Left ventricle myocardium inferior (tissue), 1 donor: Measurements from ENCODE around the gene PRKAB1. TPM values are rescaled to one million over a fixed set of nuclear protein-coding genes. Genes with fewer than 3 reads are reported as not detected.
"Not testable (repeated sequence)": the region's sequence is repeated elsewhere in the genome, so short reads cannot be mapped to it uniquely, and the experiment has no call there.

Experiments
- DNase-seq: peaks from one replicate; pipeline ENCODE4 v3.0.0-alpha.2; 2020
- H3K27ac ChIP-seq: fragments of 200-600 bp; replicated peaks from 2 replicates; pipeline ENCODE4 v1.8.0; 2021
- H3K27me3 ChIP-seq: fragments of 200-600 bp; 2 replicates; pipeline ENCODE4 v1.8.0; 2021; ENCODE audit warnings: low read depth
- H3K36me3 ChIP-seq: fragments of 200-600 bp; 2 replicates; pipeline ENCODE4 v1.8.0; 2021
- H3K4me1 ChIP-seq: fragments of 200-600 bp; 2 replicates; pipeline ENCODE4 v1.8.0; 2021
- H3K4me3 ChIP-seq: fragments of 200-600 bp; 2 replicates; pipeline ENCODE4 v1.8.0; 2021; ENCODE audit warnings: mild to moderate bottlenecking, moderate library complexity
- H3K9me3 ChIP-seq: fragments of 200-600 bp; replicated peaks from 2 replicates; pipeline ENCODE4 v1.8.0; 2021
- intact Hi-C: fragments of 100-400 bp; cut with micrococcal nuclease; formaldehyde crosslinking; loops from one replicate; pipeline ENCODE4 v1.11.0; 2022
- total RNA-seq: library from RNA; stranded (reverse); fragmentation: NEBNext Ultra II Directional; extraction: Animal tissue kit (Norgen Biotek cat#: 25700); gene quantifications from one replicate; pipeline ENCODE4 v1.2.1, GENCODE V29; 2021
- TF ChIP-seq, protein P1 (sequence below): fragments of 200-600 bp; IDR thresholded peaks from 2 replicates; pipeline ENCODE4 v1.8.0; 2021; ENCODE audit warnings: antibody characterized with exemption, mild to moderate bottlenecking, borderline replicate concordance
- donor health status: DM: no; HTN: yes; CAD: no; lungs with severe emphysema.

PRKAB1 gene
- total RNA-seq, 1 donor from 2014 or later: 9.2 TPM

DNA sequence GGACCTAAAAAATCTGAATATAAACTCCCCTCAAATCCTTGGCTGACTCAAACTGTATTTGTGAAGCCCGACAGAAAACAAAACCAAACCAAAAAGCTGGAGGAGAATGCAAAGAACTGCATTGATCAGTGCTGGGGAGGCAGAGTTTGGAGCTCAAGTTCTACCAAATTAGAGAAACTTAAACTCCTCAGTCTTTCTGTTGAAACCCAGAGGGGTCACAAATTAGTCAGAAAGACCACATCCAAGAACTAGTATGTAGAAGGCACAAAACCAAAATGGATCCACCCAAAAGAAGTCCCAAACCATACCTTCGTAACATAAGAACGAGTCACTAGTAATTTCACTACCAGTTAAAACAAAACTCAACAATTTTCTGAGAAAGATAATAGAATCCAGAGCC, 15.3 kb upstream of the PRKAB1 start:
- Histone ChIP-seq H3K9me3 (peaks cover 33% of the 10 kb centered on the region), H3K4me3 (no peak overlapping the region), H3K27ac (no peak overlapping the region), H3K4me1 (no peaks in the 10 kb centered on the region), H3K27me3 (no peaks in the 10 kb centered on the region), H3K36me3 (no peaks in the 10 kb centered on the region)
- DNase-seq: no peak
- intact Hi-C loops: no loop called here
- TF ChIP-seq, protein P1, sequence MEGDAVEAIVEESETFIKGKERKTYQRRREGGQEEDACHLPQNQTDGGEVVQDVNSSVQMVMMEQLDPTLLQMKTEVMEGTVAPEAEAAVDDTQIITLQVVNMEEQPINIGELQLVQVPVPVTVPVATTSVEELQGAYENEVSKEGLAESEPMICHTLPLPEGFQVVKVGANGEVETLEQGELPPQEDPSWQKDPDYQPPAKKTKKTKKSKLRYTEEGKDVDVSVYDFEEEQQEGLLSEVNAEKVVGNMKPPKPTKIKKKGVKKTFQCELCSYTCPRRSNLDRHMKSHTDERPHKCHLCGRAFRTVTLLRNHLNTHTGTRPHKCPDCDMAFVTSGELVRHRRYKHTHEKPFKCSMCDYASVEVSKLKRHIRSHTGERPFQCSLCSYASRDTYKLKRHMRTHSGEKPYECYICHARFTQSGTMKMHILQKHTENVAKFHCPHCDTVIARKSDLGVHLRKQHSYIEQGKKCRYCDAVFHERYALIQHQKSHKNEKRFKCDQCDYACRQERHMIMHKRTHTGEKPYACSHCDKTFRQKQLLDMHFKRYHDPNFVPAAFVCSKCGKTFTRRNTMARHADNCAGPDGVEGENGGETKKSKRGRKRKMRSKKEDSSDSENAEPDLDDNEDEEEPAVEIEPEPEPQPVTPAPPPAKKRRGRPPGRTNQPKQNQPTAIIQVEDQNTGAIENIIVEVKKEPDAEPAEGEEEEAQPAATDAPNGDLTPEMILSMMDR: no peak

DNA sequence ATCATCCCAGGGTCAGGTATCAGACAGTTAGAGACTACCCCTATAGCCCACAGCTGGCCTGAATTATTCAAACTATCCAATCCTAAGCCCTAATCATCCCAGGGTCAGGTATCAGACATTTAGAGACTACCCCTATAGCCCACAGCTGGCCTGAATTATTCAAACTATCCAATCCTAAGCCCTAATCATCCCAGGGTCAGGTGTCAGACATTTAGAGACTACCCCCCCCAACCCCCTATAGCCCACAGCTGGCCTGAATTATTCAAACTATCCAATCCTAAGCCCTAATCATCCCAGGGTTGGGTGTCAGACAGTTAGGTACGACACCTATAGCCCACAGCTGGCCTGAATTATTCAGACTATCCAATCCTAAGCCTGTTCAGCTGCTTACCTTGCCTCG, 10.9 kb upstream of the PRKAB1 start:
- DNase-seq, intact Hi-C loops, H3K36me3 ChIP-seq, H3K27me3 ChIP-seq, H3K4me3 ChIP-seq, H3K27ac ChIP-seq, H3K4me1 ChIP-seq: not testable (repeated sequence)
- peaks cover 29% of the 10 kb centered on the region for H3K9me3 ChIP-seq

DNA sequence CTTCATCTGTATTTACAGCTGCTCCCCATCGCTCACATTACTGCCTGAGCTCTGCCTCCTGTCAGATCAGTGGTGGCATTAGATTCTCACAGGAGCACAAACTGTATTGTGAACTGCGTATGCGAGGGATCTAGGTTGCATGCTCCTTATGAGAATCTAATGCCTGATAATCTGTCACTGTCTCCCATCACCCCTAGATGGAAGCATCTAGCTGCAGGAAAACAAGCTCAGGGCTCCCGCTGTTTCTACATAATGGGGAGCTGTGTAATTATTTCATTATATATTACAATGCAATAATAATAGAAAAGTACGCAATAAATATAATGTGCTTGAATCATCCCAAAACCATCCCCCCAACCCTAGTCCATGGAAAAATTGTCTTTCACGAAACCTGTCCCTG, 9.8 kb upstream of the PRKAB1 start:
- TF ChIP-seq, protein P1: peak; percentile 32
- H3K4me1 ChIP-seq, DNase-seq, H3K36me3 ChIP-seq, H3K27ac ChIP-seq, H3K4me3 ChIP-seq, intact Hi-C loops, H3K27me3 ChIP-seq: not testable (repeated sequence)
- peaks cover 18% of the 10 kb centered on the region for H3K9me3 ChIP-seq

DNA sequence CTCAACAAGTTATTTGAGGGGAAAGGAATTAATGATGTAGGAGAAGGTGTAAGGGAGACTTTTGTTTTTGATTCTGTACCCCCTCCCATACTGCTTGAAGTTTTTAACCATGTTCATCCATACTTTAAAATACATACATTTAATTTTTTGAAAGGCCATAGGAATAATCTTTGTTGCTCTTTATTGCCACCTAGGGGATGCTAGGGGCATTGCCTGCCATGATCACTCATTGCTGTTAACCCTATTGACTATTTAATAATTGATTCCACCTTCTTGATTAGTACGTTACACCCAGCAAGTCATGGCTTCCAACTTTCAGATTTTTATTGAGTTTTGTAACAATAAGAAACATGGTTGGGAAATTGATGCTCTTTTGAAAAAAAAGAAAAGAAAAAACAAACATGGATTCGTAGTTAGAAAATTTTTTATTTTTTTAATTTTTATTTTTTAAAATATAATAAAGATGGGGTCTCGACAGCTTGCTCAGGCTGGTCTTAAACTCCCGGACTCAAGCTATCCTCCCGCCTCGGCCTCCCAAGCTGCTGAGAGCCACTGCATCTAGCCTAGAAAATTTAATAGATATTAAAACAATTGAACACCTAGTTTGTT, 8.5 kb upstream of the PRKAB1 start:
- no peak for DNase-seq
- Histone ChIP-seq H3K4me3 (no peak overlapping the region), H3K9me3 (peaks cover 5% of the 10 kb centered on the region), H3K27me3 (no peaks in the 10 kb centered on the region), H3K36me3 (no peaks in the 10 kb centered on the region), H3K27ac (no peak overlapping the region), H3K4me1 (no peaks in the 10 kb centered on the region)
- TF ChIP-seq, protein P1: peak; percentile 94
- intact Hi-C loops: no loop called here

DNA sequence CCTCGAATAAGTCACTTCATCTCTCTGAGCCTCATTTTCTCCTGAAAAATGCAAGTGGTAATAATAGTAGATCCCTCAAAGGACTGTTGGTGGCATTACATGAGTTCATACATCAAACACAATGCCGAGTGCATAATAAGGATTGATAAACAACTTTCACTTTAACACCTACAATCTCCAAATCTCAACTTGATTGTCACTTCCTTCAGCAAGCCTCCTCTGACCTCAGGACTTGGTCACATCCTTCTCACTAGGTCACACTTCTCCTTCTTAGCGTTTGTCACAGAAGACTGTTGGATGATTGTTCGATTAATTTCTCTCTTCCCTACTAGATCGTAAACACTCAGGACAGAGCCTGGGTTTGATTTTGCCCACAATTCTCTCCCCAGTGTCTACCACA, 7.9 kb upstream of the PRKAB1 start:
- Histone ChIP-seq H3K36me3 (no peaks in the 10 kb centered on the region), H3K27me3 (no peaks in the 10 kb centered on the region), H3K9me3 (no peaks in the 10 kb centered on the region), H3K4me3 (no peak overlapping the region), H3K27ac (no peak overlapping the region), H3K4me1 (no peaks in the 10 kb centered on the region)
- no peak for DNase-seq
- intact Hi-C loops: no loop called here
- TF ChIP-seq, protein P1: no peak

DNA sequence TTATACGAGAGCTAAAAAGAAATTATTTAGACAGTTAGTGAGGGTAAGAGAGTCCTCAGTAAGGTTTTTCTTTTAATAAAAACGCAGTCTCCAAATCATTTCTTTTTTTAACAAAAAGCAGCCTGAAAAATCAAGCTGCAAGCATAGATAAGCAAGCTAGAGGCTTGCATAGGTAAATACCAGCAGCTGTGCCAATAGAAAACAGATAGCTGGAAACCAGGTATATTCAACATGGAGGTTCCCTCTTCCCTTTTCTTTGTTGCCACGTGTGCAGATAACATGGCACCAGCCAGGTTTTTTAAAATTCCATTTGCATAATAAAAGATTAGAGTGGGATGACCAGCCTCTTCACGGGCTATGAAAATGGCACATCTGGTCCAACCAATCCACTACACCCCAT, 6.1 kb upstream of the PRKAB1 start:
- intact Hi-C loops: no loop called here
- Histone ChIP-seq H3K27ac (no peak overlapping the region), H3K4me1 (peaks cover 12% of the 10 kb centered on the region), H3K27me3 (no peaks in the 10 kb centered on the region), H3K4me3 (no peak overlapping the region), H3K36me3 (no peaks in the 10 kb centered on the region), H3K9me3 (no peaks in the 10 kb centered on the region)
- TF ChIP-seq, protein P1: no peak
- DNase-seq: no peak
